DND-41 (cell line): ENCODE measurements around the gene ARHGAP21.

Experiments used
- ATAC-seq: fragments of 200-7000 bp; cut with Tn5 transposase; 3 replicates; pipeline ENCODE4 v1.9.1; 2021; ENCODE audit warnings: low read depth; ENCODE audit not compliant: insufficient read depth
- DNase-seq: peaks from one replicate; pipeline ENCODE4 v3.0.0-alpha.2; 2020
- H2AFZ ChIP-seq: 2 replicates; pipeline ENCODE4 v1.6.0; 2012; ENCODE audit warnings: low read depth, low read length
- H3K27ac ChIP-seq: 2 replicates; pipeline ENCODE4 v1.5.1; 2012; ENCODE audit warnings: low read length, inconsistent platforms
- H3K27me3 ChIP-seq: fragments of 200-600 bp; sonication (generic); 2 replicates; pipeline ENCODE4 v1.6.0; 2012; ENCODE audit warnings: low read length, mild to moderate bottlenecking, inconsistent platforms; ENCODE audit not compliant: insufficient read depth, poor library complexity
- H3K36me3 ChIP-seq: 2 replicates; pipeline ENCODE4 v1.5.1; 2012; ENCODE audit warnings: low read length, inconsistent platforms; ENCODE audit not compliant: insufficient read depth
- H3K4me1 ChIP-seq: 2 replicates; pipeline ENCODE4 v1.5.1; 2012; ENCODE audit warnings: mild to moderate bottlenecking, low read length; ENCODE audit not compliant: insufficient read depth
- H3K4me2 ChIP-seq: 2 replicates; pipeline ENCODE4 v1.6.0; 2012; ENCODE audit warnings: mild to moderate bottlenecking, moderate library complexity, low read length, inconsistent platforms; ENCODE audit not compliant: insufficient read depth
- H3K4me3 ChIP-seq, 2 experiments: fragments of 200-600 bp in 1 of 2; shearing (Covaris generic) in 1 of 2; 2 replicates each; pipeline ENCODE4 v1.5.1; 2012 to 2016; ENCODE audit warnings: inconsistent platforms in 2 of 2, low read length in 2 of 2, mild to moderate bottlenecking in 2 of 2, low read depth in 1 of 2, moderate library complexity in 1 of 2
- H3K79me2 ChIP-seq: 2 replicates; pipeline ENCODE4 v1.6.0; 2012; ENCODE audit warnings: low read length, inconsistent platforms; ENCODE audit not compliant: insufficient read depth
- H3K9ac ChIP-seq: 2 replicates; pipeline ENCODE4 v1.6.0; 2012; ENCODE audit warnings: low read depth, mild to moderate bottlenecking, inconsistent platforms, low read length, moderate library complexity
- H3K9me3 ChIP-seq: 2 replicates; pipeline ENCODE4 v1.5.1; 2012; ENCODE audit warnings: low read length, moderate library complexity, mild to moderate bottlenecking, inconsistent platforms; ENCODE audit not compliant: insufficient read depth, severe bottlenecking
- H4K20me1 ChIP-seq: 2 replicates; pipeline ENCODE4 v1.6.0; 2012; ENCODE audit warnings: low read length; ENCODE audit not compliant: insufficient read depth
- EZH2 ChIP-seq: IDR thresholded peaks from 3 replicates; pipeline ENCODE4 v1.6.1; 2012; ENCODE audit warnings: borderline replicate concordance, low read depth, mild to moderate bottlenecking, moderate library complexity, low read length, inconsistent platforms; ENCODE audit not compliant: severe bottlenecking
- TF ChIP-seq, protein P1 (sequence below): IDR thresholded peaks from 2 replicates; pipeline ENCODE4 v1.5.1; 2012; ENCODE audit warnings: borderline replicate concordance, low read length, moderate library complexity, mild to moderate bottlenecking; ENCODE audit not compliant: poor library complexity, severe bottlenecking; ENCODE audit errors: extremely low read depth

Gene ARHGAP21

GRCh38 chr10:24533981-24534380 lies 189.7 kb downstream of the ARHGAP21 start:
- Histone ChIP-seq H3K4me3 (no peak overlapping the region), H2AFZ (no peak overlapping the region), H3K79me2 (no peaks in the 10 kb centered on the region), H3K36me3 (0 out of 2 replicates have a peak, but pooled peaks cover 8% of the 10 kb centered on the region), H3K9me3 (no peaks in the 10 kb centered on the region), H3K27ac (no peak overlapping the region), H3K27me3 (no peaks in the 10 kb centered on the region), H3K4me1 (no peaks in the 10 kb centered on the region), H3K9ac (no peak overlapping the region), H3K4me2 (no peak overlapping the region), H4K20me1 (no peaks in the 10 kb centered on the region)
- DNase-seq (no peak), ATAC-seq (no peak)
- TF ChIP-seq, protein P1, sequence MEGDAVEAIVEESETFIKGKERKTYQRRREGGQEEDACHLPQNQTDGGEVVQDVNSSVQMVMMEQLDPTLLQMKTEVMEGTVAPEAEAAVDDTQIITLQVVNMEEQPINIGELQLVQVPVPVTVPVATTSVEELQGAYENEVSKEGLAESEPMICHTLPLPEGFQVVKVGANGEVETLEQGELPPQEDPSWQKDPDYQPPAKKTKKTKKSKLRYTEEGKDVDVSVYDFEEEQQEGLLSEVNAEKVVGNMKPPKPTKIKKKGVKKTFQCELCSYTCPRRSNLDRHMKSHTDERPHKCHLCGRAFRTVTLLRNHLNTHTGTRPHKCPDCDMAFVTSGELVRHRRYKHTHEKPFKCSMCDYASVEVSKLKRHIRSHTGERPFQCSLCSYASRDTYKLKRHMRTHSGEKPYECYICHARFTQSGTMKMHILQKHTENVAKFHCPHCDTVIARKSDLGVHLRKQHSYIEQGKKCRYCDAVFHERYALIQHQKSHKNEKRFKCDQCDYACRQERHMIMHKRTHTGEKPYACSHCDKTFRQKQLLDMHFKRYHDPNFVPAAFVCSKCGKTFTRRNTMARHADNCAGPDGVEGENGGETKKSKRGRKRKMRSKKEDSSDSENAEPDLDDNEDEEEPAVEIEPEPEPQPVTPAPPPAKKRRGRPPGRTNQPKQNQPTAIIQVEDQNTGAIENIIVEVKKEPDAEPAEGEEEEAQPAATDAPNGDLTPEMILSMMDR = no peak
- TF ChIP-seq EZH2 = no peak
